HG03457 (cell line): ENCODE data around the gene KIF15.
A peak's percentile ranks its signal among the peaks of the same experiment; 100 is the strongest.
"Not testable (repeated sequence)": the region's sequence is repeated elsewhere in the genome, so short reads cannot be mapped to it uniquely, and the experiment has no call there.

ENCODE experiments used
- ATAC-seq: cut with Tn5 transposase; IDR thresholded peaks from one replicate; pipeline ENCODE4 v1.9.1; 2021; ENCODE audit warnings: moderate number of reproducible peaks; ENCODE audit not compliant: unreplicated experiment

KIF15 gene

DNA sequence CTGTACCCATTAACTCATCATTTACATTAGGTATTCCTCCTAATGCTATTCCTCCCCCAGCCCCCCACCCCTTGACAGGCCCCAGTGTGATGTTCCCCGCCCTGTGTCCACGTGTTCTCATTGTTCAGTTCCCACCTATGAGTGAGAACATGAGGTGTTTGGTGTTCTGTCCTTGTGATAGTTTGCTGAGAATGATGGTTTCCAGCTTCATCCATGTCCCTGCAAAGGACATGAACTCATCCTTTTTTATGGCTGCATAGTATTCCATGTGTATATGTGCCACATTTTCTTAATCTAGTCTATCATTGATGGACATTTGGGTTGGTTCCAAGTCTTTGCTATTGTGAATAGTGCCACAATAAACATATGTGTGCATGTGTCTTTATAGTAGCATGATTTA, 54.7 kb downstream of the KIF15 start:
- ATAC-seq = not testable (repeated sequence)

- not testable (repeated sequence) for ATAC-seq
These were observed 59.6 kb downstream of the KIF15 start for GRCh38 chr3:44821206-44821605.

DNA sequence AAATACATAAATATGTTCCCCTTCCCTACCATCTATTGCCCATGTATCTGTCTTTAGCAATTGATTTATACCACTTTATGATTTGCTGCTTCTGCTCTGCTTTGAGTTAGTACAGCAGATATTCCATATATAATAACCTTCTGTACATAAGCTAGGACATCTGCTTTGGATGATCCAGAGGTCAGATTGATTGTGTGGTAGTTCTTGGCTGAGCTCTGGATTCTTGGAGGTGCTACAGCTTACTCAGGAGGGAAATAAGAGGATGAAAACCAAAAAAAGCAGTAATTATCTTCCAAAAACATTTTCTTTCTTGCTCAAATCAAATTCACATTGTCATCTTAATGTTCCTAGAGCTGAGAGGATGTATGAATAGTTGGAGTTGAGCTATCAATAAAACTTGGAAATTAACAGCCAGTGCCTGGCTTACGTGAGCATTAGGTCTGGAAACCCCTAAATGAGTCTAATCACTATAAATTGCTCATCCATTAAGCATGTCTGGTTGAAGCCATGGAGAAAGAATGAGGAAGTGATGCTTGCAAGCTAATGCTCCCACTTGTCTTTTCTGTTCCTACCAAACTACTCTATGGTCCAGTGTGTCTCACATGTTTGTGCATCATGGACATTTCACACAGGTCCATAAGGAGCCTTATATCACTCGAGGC, 63.8 kb downstream of the KIF15 start:
- no peak for ATAC-seq

DNA sequence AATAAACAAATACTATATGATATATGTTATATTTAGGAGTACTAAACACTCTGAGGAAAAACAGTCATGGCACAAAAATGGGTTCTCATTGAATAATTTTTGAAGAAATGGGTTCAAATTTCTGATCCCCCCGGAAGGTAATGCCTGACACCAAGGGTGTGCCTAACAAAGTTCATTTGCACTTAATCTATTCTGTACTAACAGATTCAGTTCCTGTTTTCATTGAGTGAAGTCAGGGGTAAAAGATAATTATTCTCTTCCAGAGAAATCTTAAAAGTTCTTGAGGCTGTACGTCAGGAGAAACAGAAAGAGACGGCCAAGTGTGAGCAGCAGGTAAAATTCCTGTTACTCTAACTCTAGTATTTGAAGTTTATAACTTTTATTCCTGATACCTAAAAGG, 65.6 kb downstream of the KIF15 start:
- no peak for ATAC-seq

DNA sequence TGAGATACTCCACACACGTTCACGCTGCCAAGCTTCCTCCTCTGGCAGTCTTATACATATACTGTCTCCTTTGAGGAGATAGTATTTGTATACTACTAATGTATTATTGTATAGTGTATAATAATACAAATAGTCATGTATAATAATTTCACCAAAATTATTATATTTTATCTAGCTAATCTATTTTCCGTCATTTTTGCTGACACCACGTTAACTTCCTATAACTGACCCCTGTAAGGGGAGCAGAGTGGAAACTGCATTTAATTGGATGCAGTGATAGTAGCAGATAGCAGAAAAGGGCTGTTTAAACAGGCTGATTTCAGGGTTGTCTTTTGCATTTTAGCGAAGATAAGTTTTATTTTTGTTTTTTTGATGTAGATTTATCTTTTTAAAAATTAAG, 69.6 kb downstream of the KIF15 start:
- ATAC-seq = no peak

DNA sequence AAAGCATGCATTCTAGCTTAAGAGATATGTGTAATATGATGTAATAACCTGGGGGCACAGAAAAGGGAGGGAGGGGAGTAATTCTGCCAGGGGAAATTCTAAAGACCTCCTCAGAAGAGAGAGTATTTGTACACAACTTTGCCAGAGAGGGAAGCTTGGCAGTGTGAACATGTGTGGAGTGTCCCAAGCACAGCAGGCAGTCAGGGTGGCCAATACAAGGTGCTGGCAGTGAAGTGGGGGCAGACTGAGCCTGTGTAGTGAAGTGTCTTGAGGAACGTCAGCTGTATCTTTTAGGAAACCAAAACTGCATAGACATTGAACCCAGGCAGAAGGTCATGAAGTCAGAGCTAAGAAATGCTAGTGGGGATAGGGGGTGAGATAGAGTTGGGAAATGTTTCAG, 70.4 kb downstream of the KIF15 start:
- ATAC-seq = no peak

DNA sequence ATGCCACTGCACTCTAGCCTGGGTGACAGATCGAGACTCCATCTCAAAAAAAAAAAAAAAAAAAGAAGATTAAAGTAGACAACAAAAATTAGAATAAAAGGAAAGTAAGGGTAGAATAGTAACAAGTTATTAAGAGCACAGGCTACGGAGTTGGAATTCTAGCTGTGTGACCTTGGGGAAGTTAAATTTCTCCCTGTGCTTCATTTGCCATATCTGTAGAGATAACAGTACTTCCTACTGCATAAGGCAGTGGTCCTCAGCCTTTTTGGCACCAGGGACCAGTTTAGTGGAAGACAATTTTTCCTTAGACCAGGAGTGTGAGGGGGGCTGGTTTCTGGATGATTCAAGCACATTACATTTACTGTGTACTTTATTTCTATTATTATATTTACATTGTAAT, 71.4 kb downstream of the KIF15 start:
- ATAC-seq = no peak

GRCh38 chr3:44833394-44833793, 71.8 kb downstream of the KIF15 start:
- no peak for ATAC-seq

- ATAC-seq = no peak
These were observed 74.1 kb downstream of the KIF15 start for GRCh38 chr3:44835684-44836083.

GRCh38 chr3:44842376-44842775, 80.8 kb downstream of the KIF15 start:
- no peak for ATAC-seq

GRCh38 chr3:44845528-44846520, 84.2 kb downstream of the KIF15 start:
- ATAC-seq = no peak

DNA sequence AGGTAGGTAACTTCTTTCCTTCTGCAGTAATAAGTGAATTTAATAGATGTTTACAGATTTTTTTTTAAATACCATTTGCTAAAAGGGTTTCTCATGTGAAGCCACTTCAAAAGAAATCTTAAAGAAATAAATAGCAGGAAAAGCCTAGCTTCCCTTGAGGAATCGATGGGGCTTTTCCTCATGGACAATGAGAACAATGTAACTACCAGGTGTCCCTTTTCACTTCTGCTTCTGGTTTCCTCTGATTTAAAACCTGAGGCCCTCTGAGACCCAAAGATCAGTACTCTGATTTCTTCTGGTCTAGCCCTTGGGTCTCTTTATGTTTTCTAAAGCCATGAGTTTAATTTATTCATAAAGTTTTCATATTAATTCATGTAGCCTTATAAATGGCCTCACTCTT, 87.0 kb downstream of the KIF15 start:
- ATAC-seq = no peak

GRCh38 chr3:44856663-44857062, 95.1 kb downstream of the KIF15 start:
- not testable (repeated sequence) for ATAC-seq

DNA sequence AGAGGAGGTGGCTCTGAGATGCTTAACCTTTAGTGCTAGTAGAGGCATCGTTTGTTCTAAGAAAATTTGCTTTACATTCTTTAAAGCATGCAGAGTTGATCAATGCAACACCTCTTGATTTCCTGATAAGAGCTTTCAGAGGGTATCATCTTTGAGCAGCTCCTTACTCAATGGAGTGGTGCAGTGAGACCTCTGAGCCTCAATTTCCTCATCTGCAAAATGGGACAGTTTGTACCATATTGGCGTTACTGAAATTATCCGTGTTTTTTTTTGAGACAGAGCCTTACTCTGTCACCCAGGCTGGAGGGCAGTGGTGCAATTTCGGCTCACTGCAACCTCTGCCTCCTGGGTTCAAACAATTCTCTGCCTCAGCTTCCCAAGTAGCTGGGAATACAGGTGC, 98.5 kb downstream of the KIF15 start:
- ATAC-seq = no peak

GRCh38 chr3:44861412-44862225, 100.0 kb downstream of the KIF15 start, which contains the start of gene TMEM42:
TMEM42 (plus strand) TSS chr3:44861912; CDS start chr3:44861925, 13 bp downstream.
- peak; percentile 95 for ATAC-seq

- ATAC-seq = peak; percentile 30
These were observed 100.6 kb downstream of the KIF15 start for GRCh38 chr3:44862226-44862637.

DNA sequence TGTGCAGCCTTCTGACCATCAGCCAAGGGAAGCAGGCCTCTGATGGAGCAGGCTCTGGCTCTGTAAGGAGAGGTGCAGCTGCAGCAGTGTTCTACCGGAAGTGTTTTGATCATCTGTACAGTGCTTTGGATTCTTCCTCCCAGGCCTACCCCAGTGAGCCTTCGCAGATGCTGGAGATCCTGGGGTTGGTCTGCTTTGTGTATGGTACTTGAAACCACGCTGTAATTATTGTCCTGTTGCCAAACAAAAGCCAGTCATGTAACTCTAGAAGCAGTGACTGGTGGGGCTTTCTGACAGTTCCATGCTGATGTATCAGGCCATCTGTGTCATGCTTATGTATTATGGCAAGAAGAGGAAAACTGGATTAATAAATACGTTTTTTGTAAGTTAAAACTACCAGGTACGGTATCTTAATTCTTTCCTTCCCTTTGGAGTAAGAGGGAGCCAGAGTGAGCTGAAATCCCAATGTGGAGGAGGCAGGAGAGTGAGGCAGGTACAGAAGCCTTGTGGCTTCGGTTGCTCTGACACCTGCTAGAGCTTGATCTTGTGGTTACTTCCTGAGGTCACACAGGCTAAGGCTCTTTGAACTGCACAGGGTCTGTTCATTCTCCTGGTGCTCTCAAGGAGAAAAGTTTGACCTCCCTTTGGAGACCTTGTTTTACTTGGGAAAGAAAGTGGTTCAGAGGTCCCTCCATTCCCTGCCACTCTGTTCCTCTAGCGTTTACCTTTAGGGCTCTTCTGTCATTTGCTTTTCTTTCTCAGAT, 103.9 kb downstream of the KIF15 start:
- no peak for ATAC-seq

- no peak for ATAC-seq
These were observed 106.0 kb downstream of the KIF15 start for GRCh38 chr3:44867421-44868111.

DNA sequence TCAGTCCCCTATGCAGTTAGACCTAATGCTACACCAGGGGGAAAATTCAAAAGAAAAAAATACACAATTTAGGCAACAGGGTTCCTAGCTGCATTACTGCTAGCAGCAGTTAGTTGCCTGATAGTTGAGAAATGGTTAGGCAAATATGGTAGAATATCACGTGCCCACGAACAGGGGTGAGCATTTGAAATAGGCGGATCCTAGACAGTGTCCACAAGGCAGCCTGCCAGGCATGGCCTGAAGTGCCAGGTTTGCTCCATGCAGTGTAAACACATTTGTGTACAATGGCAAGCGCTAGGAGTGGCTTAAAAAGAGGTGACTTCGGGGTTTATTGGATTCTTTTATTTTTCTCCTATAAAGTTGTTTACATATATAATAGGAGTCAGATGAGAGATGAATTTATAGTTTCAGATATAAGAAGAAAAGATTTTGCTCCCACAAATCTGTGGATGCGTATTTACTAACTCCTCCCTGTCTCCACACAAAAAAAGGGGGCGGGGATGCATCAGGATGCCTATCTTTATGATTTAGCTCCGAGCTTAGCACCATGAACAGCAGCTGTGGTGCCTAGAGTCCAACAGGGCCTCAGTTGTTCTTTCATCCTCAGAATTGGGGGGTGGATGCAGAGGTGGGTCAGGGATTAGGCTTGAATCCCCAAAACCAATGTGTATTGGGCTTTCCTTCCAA, 108.9 kb downstream of the KIF15 start:
- no peak for ATAC-seq
